Ovary (tissue), 3 donors: ENCODE measurements around the gene NEIL1.

Source experiments
- POLR2A ChIP-seq: fragments of 450-650 bp; IDR thresholded peaks from one replicate; pipeline ENCODE4 v1.6.1; 2017; ENCODE audit warnings: antibody characterized with exemption, mild to moderate bottlenecking, moderate library complexity
- TF ChIP-seq, protein P1 (sequence below), 3 donors: fragments of 450-650 bp in 2 of 3; fragments of 200-600 bp in 1 of 3; IDR thresholded peaks; one replicate each; pipeline versions ENCODE4 v1.5.1 to v1.8.0; 2016 to 2022; ENCODE audit warnings: antibody characterized with exemption in 3 of 3, mild to moderate bottlenecking in 1 of 3
- donor health status: DM: no; HTN: no; CAD: no.

DNA sequence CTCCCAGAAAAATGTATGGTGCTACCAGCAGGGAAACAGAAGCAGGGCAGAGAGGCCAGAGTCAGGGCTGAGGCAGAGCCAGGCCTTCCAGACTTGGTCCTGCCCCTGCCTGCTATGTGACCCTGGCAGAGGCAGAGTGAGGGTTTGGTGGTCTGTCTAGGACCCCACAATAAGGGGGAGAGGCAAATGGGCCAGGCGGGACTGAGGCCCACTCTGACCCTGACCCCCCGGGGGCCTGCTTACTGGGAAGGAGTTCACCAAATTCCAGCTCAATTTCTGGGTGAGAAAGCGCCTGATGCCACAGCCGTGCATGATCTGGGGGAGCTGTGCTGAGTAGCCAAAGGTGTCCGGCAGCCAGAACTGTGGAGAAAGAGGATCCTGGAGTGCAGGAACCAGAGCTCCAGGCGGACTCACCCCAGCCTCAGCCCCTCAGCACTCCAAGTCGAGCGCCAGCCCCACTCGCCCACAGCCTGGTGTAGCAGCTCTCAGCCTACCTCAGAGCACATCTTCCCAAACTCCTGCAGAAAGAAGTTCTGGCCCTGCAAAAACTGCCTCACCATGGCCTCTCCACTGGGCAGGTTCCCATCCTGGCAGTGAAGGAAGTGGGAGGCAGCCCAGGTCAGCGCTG, 14.6 kb downstream of the NEIL1 start:
- TF ChIP-seq, protein P1, sequence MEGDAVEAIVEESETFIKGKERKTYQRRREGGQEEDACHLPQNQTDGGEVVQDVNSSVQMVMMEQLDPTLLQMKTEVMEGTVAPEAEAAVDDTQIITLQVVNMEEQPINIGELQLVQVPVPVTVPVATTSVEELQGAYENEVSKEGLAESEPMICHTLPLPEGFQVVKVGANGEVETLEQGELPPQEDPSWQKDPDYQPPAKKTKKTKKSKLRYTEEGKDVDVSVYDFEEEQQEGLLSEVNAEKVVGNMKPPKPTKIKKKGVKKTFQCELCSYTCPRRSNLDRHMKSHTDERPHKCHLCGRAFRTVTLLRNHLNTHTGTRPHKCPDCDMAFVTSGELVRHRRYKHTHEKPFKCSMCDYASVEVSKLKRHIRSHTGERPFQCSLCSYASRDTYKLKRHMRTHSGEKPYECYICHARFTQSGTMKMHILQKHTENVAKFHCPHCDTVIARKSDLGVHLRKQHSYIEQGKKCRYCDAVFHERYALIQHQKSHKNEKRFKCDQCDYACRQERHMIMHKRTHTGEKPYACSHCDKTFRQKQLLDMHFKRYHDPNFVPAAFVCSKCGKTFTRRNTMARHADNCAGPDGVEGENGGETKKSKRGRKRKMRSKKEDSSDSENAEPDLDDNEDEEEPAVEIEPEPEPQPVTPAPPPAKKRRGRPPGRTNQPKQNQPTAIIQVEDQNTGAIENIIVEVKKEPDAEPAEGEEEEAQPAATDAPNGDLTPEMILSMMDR (IDR thresholded peaks at IDR 0.05), result no peak
- TF ChIP-seq POLR2A, result no peak
